DOHH2 (cell line): ENCODE measurements around the gene ETFA.

ENCODE experiments used
- H3F3A ChIP-seq: fragments of 200-600 bp; sonication (generic), shearing (Covaris generic); 2 replicates; pipeline ENCODE4 v1.6.0; 2016; ENCODE audit warnings: antibody characterized with exemption, mild to moderate bottlenecking; ENCODE audit not compliant: control insufficient read depth, insufficient read depth
- H3K27ac ChIP-seq: fragments of 200-600 bp; sonication (generic); 2 replicates; pipeline ENCODE4 v1.5.1; 2014; ENCODE audit warnings: low read depth, mild to moderate bottlenecking, low read length, moderate library complexity
- H3K27me3 ChIP-seq: fragments of 200-600 bp; sonication (generic); 2 replicates; pipeline ENCODE4 v1.6.1; 2014; ENCODE audit warnings: mild to moderate bottlenecking, low read length, mixed read lengths; ENCODE audit not compliant: control insufficient read depth
- H3K36me3 ChIP-seq: fragments of 200-600 bp; sonication (generic); 2 replicates; pipeline ENCODE4 v1.6.1; 2014; ENCODE audit warnings: mild to moderate bottlenecking, low read length, moderate library complexity, mixed read lengths; ENCODE audit not compliant: control insufficient read depth
- H3K4me1 ChIP-seq: fragments of 200-600 bp; sonication (generic); 2 replicates; pipeline ENCODE4 v1.6.1; 2014; ENCODE audit warnings: mild to moderate bottlenecking, low read length, mixed read lengths; ENCODE audit not compliant: control insufficient read depth
- H3K4me2 ChIP-seq: fragments of 200-600 bp; sonication (generic); 2 replicates; pipeline ENCODE4 v1.6.0; 2014; ENCODE audit warnings: mild to moderate bottlenecking, low read length, moderate library complexity
- H3K4me3 ChIP-seq: fragments of 200-600 bp; sonication (generic); 2 replicates; pipeline ENCODE4 v1.5.1; 2014; ENCODE audit warnings: mild to moderate bottlenecking, low read length, mixed read lengths
- H3K79me2 ChIP-seq: fragments of 200-600 bp; sonication (generic); 2 replicates; pipeline ENCODE4 v1.6.1; 2014; ENCODE audit warnings: mild to moderate bottlenecking, low read length, mixed read lengths; ENCODE audit not compliant: control insufficient read depth
- H3K9me2 ChIP-seq: fragments of 200-600 bp; sonication (generic); replicated peaks from 2 replicates; pipeline ENCODE4 v1.6.1; 2014; ENCODE audit warnings: mild to moderate bottlenecking, low read length, mixed read lengths; ENCODE audit not compliant: control insufficient read depth
- H3K9me3 ChIP-seq: fragments of 200-600 bp; sonication (generic); 2 replicates; pipeline ENCODE4 v1.6.1; 2014; ENCODE audit warnings: antibody characterized with exemption, low read length, mixed read lengths; ENCODE audit not compliant: control insufficient read depth, insufficient read depth
- H4K20me1 ChIP-seq: fragments of 200-600 bp; sonication (generic); 2 replicates; pipeline ENCODE4 v1.6.0; 2014; ENCODE audit warnings: low read depth, mild to moderate bottlenecking, antibody characterized with exemption, low read length, moderate library complexity; ENCODE audit not compliant: control insufficient read depth, insufficient read depth
- EZH2phosphoT487 ChIP-seq: fragments of 200-600 bp; sonication (generic); IDR thresholded peaks from 2 replicates; pipeline ENCODE4 v1.6.1; 2017; ENCODE audit warnings: borderline replicate concordance, mild to moderate bottlenecking, antibody characterized with exemption, low read length, moderate library complexity, mixed read lengths
- TF ChIP-seq, protein P1 (sequence below): fragments of 200-600 bp; sonication (generic); IDR thresholded peaks from one replicate; pipeline ENCODE4 v1.5.1; 2014; ENCODE audit warnings: antibody characterized with exemption, mild to moderate bottlenecking, low read depth, low read length; ENCODE audit not compliant: poor library complexity, severe bottlenecking

The ETFA gene

DNA sequence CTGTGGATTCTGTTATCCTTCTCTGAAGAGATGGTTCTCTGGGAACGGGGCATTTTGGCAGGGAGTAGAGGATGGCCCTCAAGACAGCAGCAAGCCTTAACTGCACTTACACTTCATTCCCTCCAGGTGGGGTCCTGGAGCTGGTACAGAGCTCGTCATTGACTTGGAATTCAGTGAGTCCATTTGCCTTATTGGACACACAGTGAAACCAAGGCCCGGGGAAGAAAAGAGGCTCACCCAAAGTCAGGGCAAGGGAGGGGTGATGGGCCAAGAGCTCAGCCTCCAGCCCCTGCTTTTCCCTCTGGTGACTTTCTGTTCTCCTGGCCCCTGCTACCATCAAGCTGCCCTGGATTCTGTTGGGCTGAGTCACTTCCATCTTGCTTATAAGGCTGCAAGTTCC lies 125.6 kb downstream of the ETFA start:
- Histone ChIP-seq H4K20me1 (no peaks in the 10 kb centered on the region), H3K27me3 (peaks cover 22% of the 10 kb centered on the region), H3F3A (no peaks in the 10 kb centered on the region), H3K9me2 (no peaks in the 10 kb centered on the region), H3K36me3 (no peaks in the 10 kb centered on the region), H3K79me2 (no peaks in the 10 kb centered on the region), H3K4me2 (no peak overlapping the region), H3K9me3 (no peaks in the 10 kb centered on the region), H3K4me1 (peaks cover 5% of the 10 kb centered on the region), H3K4me3 (no peak overlapping the region), H3K27ac (no peak overlapping the region)
- TF ChIP-seq EZH2phosphoT487, result no peak
- TF ChIP-seq, protein P1, sequence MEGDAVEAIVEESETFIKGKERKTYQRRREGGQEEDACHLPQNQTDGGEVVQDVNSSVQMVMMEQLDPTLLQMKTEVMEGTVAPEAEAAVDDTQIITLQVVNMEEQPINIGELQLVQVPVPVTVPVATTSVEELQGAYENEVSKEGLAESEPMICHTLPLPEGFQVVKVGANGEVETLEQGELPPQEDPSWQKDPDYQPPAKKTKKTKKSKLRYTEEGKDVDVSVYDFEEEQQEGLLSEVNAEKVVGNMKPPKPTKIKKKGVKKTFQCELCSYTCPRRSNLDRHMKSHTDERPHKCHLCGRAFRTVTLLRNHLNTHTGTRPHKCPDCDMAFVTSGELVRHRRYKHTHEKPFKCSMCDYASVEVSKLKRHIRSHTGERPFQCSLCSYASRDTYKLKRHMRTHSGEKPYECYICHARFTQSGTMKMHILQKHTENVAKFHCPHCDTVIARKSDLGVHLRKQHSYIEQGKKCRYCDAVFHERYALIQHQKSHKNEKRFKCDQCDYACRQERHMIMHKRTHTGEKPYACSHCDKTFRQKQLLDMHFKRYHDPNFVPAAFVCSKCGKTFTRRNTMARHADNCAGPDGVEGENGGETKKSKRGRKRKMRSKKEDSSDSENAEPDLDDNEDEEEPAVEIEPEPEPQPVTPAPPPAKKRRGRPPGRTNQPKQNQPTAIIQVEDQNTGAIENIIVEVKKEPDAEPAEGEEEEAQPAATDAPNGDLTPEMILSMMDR, result peak; percentile 74

DNA sequence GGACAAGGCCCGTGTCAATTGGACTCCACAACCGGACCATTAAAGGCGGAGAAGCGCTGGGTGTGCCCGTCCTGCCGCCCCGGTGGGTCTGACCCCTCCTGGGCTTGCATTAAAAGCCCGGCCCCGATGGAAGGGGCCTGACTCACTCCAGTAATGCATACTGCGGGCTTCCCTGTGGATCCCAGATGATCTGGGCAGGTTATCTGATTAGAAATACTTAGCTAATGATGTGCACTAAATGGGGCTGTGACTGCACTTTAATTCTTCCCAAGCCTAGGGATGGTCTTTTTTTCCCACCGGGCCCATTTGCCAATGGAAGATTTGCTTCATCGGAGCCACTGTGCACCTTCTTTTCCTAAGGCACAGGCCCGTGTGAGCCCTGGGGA lies 126.6 kb downstream of the ETFA start:
- Histone ChIP-seq H3K4me3 (no peak overlapping the region), H3K4me1 (no peaks in the 10 kb centered on the region), H3K9me2 (no peaks in the 10 kb centered on the region), H3K27me3 (peaks cover 14% of the 10 kb centered on the region), H4K20me1 (no peaks in the 10 kb centered on the region), H3K4me2 (no peak overlapping the region), H3K27ac (no peak overlapping the region), H3K9me3 (no peaks in the 10 kb centered on the region), H3F3A (no peaks in the 10 kb centered on the region), H3K36me3 (no peaks in the 10 kb centered on the region), H3K79me2 (no peaks in the 10 kb centered on the region)
- TF ChIP-seq, protein P1, result no peak
- no peak for TF ChIP-seq EZH2phosphoT487

DNA sequence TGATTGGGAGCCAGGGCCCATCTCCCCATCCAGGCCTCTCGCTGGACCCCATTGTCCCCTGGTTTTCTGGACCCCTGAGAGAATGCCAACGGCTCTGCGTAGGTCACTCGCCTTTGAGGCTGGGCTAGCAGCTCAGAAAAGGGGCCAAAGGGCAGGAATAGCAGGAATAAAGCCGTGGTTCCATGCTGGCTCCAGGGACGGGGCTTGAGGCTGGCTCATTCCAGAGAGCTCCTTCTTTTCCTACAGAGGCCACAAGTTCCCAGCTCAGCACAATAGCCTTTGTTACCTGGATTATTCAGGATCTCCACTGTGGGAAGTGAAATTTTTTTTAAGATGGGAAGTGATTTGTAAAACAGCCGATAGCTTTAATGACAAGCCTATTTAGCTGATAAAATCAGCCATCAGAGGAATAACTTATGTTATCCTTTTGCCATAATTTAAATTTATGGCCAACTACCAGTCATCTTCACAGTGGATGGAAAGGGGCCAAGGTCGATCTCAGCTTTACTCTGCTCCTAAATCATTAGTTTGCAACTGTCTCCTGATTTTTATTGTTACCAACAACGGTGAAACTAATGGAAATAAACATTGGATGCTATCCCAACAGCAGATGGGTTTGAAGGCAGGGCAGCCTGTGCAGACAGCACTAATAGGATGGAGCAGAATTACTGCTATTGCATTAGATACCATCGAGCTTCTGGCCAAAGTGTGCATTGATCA lies 127.2 kb downstream of the ETFA start:
- no peaks in the 10 kb centered on the region for H3F3A ChIP-seq
- peaks cover 10% of the 10 kb centered on the region; the same call in 1 of the 2 replicates for H3K27me3 ChIP-seq

More for the DNA sequence above, 127.2 kb downstream of the ETFA start:
- Histone ChIP-seq H4K20me1 (no peaks in the 10 kb centered on the region), H3K9me3 (no peaks in the 10 kb centered on the region), H3K4me3 (no peak overlapping the region), H3K9me2 (no peaks in the 10 kb centered on the region), H3K27ac (no peak overlapping the region), H3K36me3 (no peaks in the 10 kb centered on the region), H3K4me2 (no peak overlapping the region), H3K79me2 (no peaks in the 10 kb centered on the region), H3K4me1 (no peaks in the 10 kb centered on the region)
- no peak for TF ChIP-seq EZH2phosphoT487
- TF ChIP-seq, protein P1, result no peak
